HG02678 (cell line): ENCODE measurements around the gene RPGRIP1L.
"Not testable (repeated sequence)": the region's sequence is repeated elsewhere in the genome, so short reads cannot be mapped to it uniquely, and the experiment has no call there.

Source experiments
- ATAC-seq: cut with Tn5 transposase; IDR thresholded peaks from one replicate; pipeline ENCODE4 v1.9.1; 2021; ENCODE audit warnings: mild to moderate bottlenecking, moderate library complexity; ENCODE audit not compliant: unreplicated experiment

RPGRIP1L gene

GRCh38 chr16:53713403-53714204 lies 9.9 kb upstream of the RPGRIP1L start:
- no peak for ATAC-seq

GRCh38 chr16:53712065-53712464 lies 8.4 kb upstream of the RPGRIP1L start:
- no peak for ATAC-seq

GRCh38 chr16:53711390-53711789 lies 7.7 kb upstream of the RPGRIP1L start:
- ATAC-seq: no peak

- no peak for ATAC-seq
Measured at GRCh38 chr16:53708490-53708889, 4.8 kb upstream of the RPGRIP1L start.

GRCh38 chr16:53707671-53708070 lies 4.0 kb upstream of the RPGRIP1L start:
- ATAC-seq: no peak

GRCh38 chr16:53704445-53704813 lies 770 bp upstream of the RPGRIP1L start:
- no peak for ATAC-seq

GRCh38 chr16:53698271-53698670 lies 5.4 kb downstream of the RPGRIP1L start:
- ATAC-seq: not testable (repeated sequence)

GRCh38 chr16:53695070-53695469 lies 8.6 kb downstream of the RPGRIP1L start:
- ATAC-seq: no peak

- no peak for ATAC-seq
Measured at GRCh38 chr16:53693320-53693719, 10.3 kb downstream of the RPGRIP1L start.

GRCh38 chr16:53692146-53692545 lies 11.5 kb downstream of the RPGRIP1L start:
- ATAC-seq: no peak

- no peak for ATAC-seq
Measured at GRCh38 chr16:53690771-53691170, 12.9 kb downstream of the RPGRIP1L start.

- no peak for ATAC-seq
Measured at GRCh38 chr16:53689636-53690035, 14.0 kb downstream of the RPGRIP1L start.

- ATAC-seq: no peak
Measured at GRCh38 chr16:53686710-53687109, 16.9 kb downstream of the RPGRIP1L start.

GRCh38 chr16:53685334-53685733 lies 18.3 kb downstream of the RPGRIP1L start:
- ATAC-seq: not testable (repeated sequence)

- no peak for ATAC-seq
Measured at GRCh38 chr16:53681354-53681753, 22.3 kb downstream of the RPGRIP1L start.

GRCh38 chr16:53680756-53681155 lies 22.9 kb downstream of the RPGRIP1L start:
- ATAC-seq: no peak

GRCh38 chr16:53678756-53679343 lies 24.8 kb downstream of the RPGRIP1L start:
- no peak for ATAC-seq

GRCh38 chr16:53678155-53678554 lies 25.5 kb downstream of the RPGRIP1L start:
- no peak for ATAC-seq

GRCh38 chr16:53673189-53673588 lies 30.5 kb downstream of the RPGRIP1L start:
- ATAC-seq: no peak

- no peak for ATAC-seq
Measured at GRCh38 chr16:53672461-53672860, 31.2 kb downstream of the RPGRIP1L start.

GRCh38 chr16:53668869-53669268 lies 34.8 kb downstream of the RPGRIP1L start:
- no peak for ATAC-seq

GRCh38 chr16:53666786-53667415 lies 36.8 kb downstream of the RPGRIP1L start:
- no peak for ATAC-seq
